Stimulated activated CD4-positive, alpha-beta T cell treated with anti-CD3 and anti-CD28 coated beads, Interleukin-15, amount 100 ng/mL, for 24 hours (primary cell): ENCODE data around the gene SH2D2A.
"Not testable (repeated sequence)": the region's sequence is repeated elsewhere in the genome, so short reads cannot be mapped to it uniquely, and the experiment has no call there.

Experiments used
- DNase-seq: peaks from one replicate; pipeline ENCODE4 v3.0.0-alpha.2; 2020

The SH2D2A gene

GRCh38 chr1:156767101-156767878, 49.4 kb downstream of the SH2D2A start, which contains the start of gene PRCC:
PRCC (plus strand) TSS chr1:156767535; CDS start chr1:156767772, 237 bp downstream.
- DNase-seq: peak; percentile 97

- DNase-seq: no peak
Observed at GRCh38 chr1:156766298-156767100, 50.1 kb downstream of the SH2D2A start.

- no peak for DNase-seq
Observed at GRCh38 chr1:156765666-156766065, 51.0 kb downstream of the SH2D2A start.

GRCh38 chr1:156765136-156765535, 51.5 kb downstream of the SH2D2A start:
- not testable (repeated sequence) for DNase-seq

GRCh38 chr1:156760796-156761104, 55.9 kb downstream of the SH2D2A start:
- DNase-seq: no peak

- DNase-seq: no peak
Observed at GRCh38 chr1:156760092-156760795, 56.4 kb downstream of the SH2D2A start.

GRCh38 chr1:156757572-156758253, 58.9 kb downstream of the SH2D2A start:
- not testable (repeated sequence) for DNase-seq

- no peak for DNase-seq
Observed at GRCh38 chr1:156756355-156756754, 60.3 kb downstream of the SH2D2A start.
